Omental fat pad (tissue), 4 donors: ENCODE data around the gene MAFF. TPM values are rescaled to one million over a fixed set of nuclear protein-coding genes. Genes with fewer than 3 reads are reported as not detected.

Experiments used
- ATAC-seq: fragments of 150-250 bp; one replicate; pipeline ENCODE4 v1.9.1; 2016; ENCODE audit warnings: mild to moderate bottlenecking, moderate library complexity; ENCODE audit not compliant: low FRiP score
- DNase-seq: peaks from one replicate; pipeline ENCODE4 v3.0.0-alpha.2; 2019; ENCODE audit warnings: low spot score
- total RNA-seq, 4 donors: library from RNA; depleted of rRNA; stranded (reverse); fragments of >200 nt; gene quantifications; one replicate each; pipeline ENCODE4 v1.1.0, GENCODE V29; 2016
- TF ChIP-seq, protein P1 (sequence below), 3 donors: fragments of 450-650 bp; IDR thresholded peaks; one replicate each; pipeline ENCODE4 v1.5.1; 2016 to 2017; ENCODE audit warnings: antibody characterized with exemption in 3 of 3, mild to moderate bottlenecking in 3 of 3, moderate library complexity in 2 of 3

The MAFF gene
- total RNA-seq, 4 donors from 2014 or later: 73.9 to 334 (median 202) TPM

- ATAC-seq (no peak), DNase-seq (no peak)
- TF ChIP-seq, protein P1, sequence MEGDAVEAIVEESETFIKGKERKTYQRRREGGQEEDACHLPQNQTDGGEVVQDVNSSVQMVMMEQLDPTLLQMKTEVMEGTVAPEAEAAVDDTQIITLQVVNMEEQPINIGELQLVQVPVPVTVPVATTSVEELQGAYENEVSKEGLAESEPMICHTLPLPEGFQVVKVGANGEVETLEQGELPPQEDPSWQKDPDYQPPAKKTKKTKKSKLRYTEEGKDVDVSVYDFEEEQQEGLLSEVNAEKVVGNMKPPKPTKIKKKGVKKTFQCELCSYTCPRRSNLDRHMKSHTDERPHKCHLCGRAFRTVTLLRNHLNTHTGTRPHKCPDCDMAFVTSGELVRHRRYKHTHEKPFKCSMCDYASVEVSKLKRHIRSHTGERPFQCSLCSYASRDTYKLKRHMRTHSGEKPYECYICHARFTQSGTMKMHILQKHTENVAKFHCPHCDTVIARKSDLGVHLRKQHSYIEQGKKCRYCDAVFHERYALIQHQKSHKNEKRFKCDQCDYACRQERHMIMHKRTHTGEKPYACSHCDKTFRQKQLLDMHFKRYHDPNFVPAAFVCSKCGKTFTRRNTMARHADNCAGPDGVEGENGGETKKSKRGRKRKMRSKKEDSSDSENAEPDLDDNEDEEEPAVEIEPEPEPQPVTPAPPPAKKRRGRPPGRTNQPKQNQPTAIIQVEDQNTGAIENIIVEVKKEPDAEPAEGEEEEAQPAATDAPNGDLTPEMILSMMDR (IDR thresholded peaks at IDR 0.05): no peak
Observed at GRCh38 chr22:38235240-38235850, 33.6 kb downstream of the MAFF start.

GRCh38 chr22:38236786-38237185, 35.0 kb downstream of the MAFF start:
- ATAC-seq (no peak), DNase-seq (no peak)
- TF ChIP-seq, protein P1 (IDR thresholded peaks at IDR 0.05): no peak

DNA sequence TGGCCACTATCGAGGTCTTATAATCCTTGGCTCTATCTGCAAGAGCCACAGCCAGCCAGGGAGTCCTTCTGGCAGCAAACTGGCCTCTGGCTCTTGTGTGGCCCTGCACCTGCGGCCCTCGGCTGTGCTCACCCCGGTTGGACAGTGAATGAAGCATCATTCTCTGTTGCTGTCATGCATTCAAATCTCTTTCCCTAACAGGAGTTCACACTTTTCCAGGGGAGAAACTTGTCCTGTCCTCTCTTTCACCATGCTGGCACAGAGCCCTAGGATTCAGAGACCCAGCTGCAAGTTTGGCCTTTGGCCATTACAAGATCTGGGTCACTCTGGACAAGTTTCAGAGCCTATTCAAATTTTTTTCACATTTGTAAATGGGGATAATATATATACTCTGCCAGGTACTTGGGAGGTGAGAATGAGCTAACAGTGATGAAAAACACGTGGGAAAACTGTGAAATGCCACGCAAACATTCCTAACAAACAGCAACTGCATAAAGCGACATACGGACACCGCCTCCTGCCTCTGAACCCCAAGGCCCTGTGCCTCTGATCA, 36.8 kb downstream of the MAFF start:
- TF ChIP-seq, protein P1 (IDR thresholded peaks at IDR 0.05): no peak
- DNase-seq (no peak), ATAC-seq (no peak)

DNA sequence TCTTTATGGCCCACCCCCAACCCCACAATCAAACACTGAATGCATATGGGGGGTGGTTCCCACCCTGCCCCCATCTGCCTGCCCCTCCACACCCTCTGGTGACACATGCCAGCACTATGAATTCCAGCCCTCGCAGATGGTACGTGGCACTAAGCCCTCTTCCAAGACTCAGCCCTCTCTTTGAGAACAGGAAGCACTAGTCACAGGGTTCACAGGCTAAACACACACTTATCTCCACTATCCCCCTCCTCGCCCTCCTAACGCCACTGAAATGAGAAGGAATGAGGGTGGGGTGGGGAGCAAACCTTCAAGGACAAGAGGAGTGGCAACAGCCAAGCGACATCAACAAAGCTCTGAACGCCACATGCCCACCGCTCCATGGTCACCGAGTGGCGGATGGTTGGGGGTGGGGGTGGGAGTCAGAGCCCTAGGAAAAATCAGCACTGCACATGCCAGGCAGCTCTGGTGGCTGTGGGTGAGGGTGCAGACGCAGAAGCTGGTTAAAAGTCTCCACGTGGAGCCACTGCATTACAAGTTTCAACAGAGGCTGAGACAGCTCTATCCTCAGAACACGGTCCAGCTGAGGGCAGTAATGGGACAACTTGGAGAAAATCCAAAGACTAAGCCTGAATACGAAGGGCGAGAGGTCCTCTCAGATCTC, 37.4 kb downstream of the MAFF start:
- peak; percentile 39 for ATAC-seq
- no peak for DNase-seq
- TF ChIP-seq, protein P1 (IDR thresholded peaks at IDR 0.05): no peak

- ATAC-seq (peak; percentile 71), DNase-seq (no peak)
- TF ChIP-seq, protein P1 (IDR thresholded peaks at IDR 0.05): no peak
Observed at GRCh38 chr22:38240734-38241252, 39.0 kb downstream of the MAFF start.

DNA sequence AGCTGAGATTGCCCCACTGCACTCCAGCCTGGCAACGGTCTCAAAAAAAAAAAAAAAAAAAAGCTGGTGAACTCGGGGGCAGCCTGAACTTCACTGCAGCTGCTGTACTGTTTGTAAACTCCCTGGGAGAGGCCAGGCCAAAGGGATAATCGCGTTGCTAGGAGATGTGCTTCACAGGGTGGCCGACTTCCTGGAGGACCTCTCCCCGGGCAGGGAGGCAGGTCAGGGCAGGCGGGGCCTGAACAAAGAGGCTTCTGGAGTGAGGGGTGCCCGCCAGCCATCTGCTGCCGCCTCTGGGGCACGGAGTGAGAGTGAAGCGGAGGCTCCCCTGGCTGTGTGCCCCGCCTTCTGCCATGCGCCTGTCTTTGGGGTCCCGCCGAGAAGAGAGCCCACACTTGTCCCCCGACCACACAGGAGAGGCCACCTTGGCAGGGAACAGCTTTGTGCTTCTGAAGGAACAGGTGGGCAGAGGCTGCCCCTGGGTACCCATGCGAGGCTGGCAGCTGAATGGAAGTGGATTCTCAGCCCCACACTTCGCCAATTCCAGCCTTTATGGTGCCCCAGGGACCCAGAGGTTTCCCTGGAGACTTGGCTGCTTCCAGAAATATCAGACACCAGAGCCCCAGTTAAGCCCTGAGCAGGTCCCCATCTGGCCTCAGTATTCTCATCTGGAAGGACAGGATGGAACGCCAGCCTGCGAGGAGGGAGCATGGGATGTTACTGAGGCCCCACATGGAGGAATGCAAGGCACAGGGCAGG, 41.4 kb downstream of the MAFF start:
- TF ChIP-seq, protein P1 (IDR thresholded peaks at IDR 0.05): no peak
- ATAC-seq (no peak), DNase-seq (no peak)
